ENCODE measurements around the gene NNAT. TPM values are rescaled to one million over a fixed set of nuclear protein-coding genes. Genes with fewer than 3 reads are reported as not detected.

NNAT gene
- total RNA-seq, 1 experiment from 2014 or later = 43.1 TPM

DNA sequence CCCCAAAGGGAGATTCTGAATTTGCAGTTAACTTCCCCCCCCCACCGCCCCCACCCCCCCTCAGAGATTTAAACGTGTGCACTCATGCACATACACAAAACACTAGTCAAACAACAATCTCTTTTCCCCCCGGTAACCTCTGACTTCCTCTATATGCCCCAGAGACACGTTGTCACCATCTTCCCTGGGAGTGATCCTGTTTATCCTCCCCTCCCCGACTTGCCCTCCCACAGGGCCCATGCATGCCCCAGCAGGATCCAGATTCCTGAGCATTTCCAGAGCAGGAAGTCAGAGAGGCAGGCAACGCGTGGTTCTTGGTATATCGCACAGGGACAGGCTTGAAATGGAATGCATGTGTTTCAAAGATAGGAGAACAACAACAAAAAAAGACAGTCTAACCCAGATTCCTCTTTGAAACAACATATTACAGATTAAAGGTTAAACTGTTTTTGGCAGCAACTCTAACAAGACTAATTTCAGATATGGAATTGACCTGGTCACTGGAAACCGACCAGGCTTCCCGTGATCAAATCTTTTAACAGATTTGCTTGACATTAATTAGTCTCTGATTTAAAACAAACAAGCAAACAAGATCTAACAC is 5.3 kb downstream of the NNAT start:
- no peak for TF ChIP-seq CTCF (conservative IDR thresholded peaks at IDR 0.05)
- Mint-ChIP-seq H3K4me3 (peak overlapping the region; percentile 90 to 96), H3K4me1 (peaks cover 52 to 59% of the 10 kb centered on the region in 2 experiments), H3K27ac (peak overlapping the region in 1 of 3 experiments; percentile 93; a peak in 4 of 7 replicates), H3K27me3 (ENCODE audit: low read depth) (peaks cover 1% of the 10 kb centered on the region), H3K36me3 (ENCODE audit: insufficient read depth in 1 of 3, low read depth in 3 of 3) (peaks cover 17 to 26% (median 24%) of the 10 kb centered on the region in 3 experiments), H3K9me3 (peaks cover 0 to 5% of the 10 kb centered on the region in 2 experiments; a peak in 2 of 5 replicates)
- H2BK15ac ChIP-seq (ENCODE audit: low read depth, low read length) = no peak overlapping the region
- no peaks in the 10 kb centered on the region for H3K27me3 ChIP-seq (ENCODE audit: insufficient read depth, low read length)
- peaks cover 12% of the 10 kb centered on the region for H3K79me1 ChIP-seq (ENCODE audit: insufficient read depth, low read depth, low read length, poor library complexity, severe bottlenecking)
- H3K23ac ChIP-seq (ENCODE audit: insufficient read length, low read depth, low read length) = no peak overlapping the region
- H3T11ph ChIP-seq (ENCODE audit: low read length) = no peak overlapping the region
- H3K27ac ChIP-seq (ENCODE audit: insufficient read length, low read depth, low read length) = no peak overlapping the region
- no peak overlapping the region for H4K91ac ChIP-seq (ENCODE audit: insufficient read length, low read depth, low read length)
- H2BK12ac ChIP-seq (ENCODE audit: insufficient read length, low read depth, low read length) = no peak overlapping the region
- no peak overlapping the region for H2AFZ ChIP-seq (ENCODE audit: low read length)
- H3K9me3 ChIP-seq (ENCODE audit: control insufficient read depth, low read depth, low read length) = no peaks in the 10 kb centered on the region
- peak; percentile 82 for DNase-seq
- H3K79me2 ChIP-seq (ENCODE audit: insufficient read depth, low read length) = peaks cover 29% of the 10 kb centered on the region; the same call in 1 of the 2 replicates
- H4K5ac ChIP-seq (ENCODE audit: insufficient read length, low read depth, low read length) = no peak overlapping the region
- H3K23me2 ChIP-seq (ENCODE audit: insufficient read length, low read depth, low read length, poor library complexity, severe bottlenecking) = peaks cover 12% of the 10 kb centered on the region
- no peak overlapping the region for H3K56ac ChIP-seq (ENCODE audit: insufficient read length, low read depth, low read length)
- H3K18ac ChIP-seq (ENCODE audit: insufficient read length, low read depth, low read length) = no peak overlapping the region
- H3K4me2 ChIP-seq (ENCODE audit: insufficient read depth, insufficient read length, low read length) = peak overlapping the region; percentile 85
- no peak overlapping the region for H2AK5ac ChIP-seq (ENCODE audit: insufficient read length, low read length)
- peaks cover 11% of the 10 kb centered on the region; the same call in 1 of the 2 replicates for H3K4me1 ChIP-seq (ENCODE audit: insufficient read depth, low read length)
- H2BK5ac ChIP-seq (ENCODE audit: insufficient read length, low read length) = no peak overlapping the region
- no peak overlapping the region for H3K4ac ChIP-seq (ENCODE audit: low read depth, low read length)
- no peaks in the 10 kb centered on the region for H4K20me1 ChIP-seq (ENCODE audit: control insufficient read depth, insufficient read depth, insufficient read length)
- no peak overlapping the region for H3K14ac ChIP-seq (ENCODE audit: insufficient read depth, low read length)
- H2BK20ac ChIP-seq (ENCODE audit: low read depth, low read length, poor library complexity, severe bottlenecking) = no peak overlapping the region
- WGBS (ENCODE audit: extremely low coverage, insufficient read length, low lambda C conversion rate) = no CpG with 5 or more reads among the region's 10 CpGs
- H4K8ac ChIP-seq (replicated peaks; ENCODE audit: insufficient read length, low read depth, low read length) = no peak overlapping the region
- peak overlapping the region; percentile 11 for H3K9ac ChIP-seq (ENCODE audit: extremely low read depth, insufficient read length, low read length)
- no peak overlapping the region for H2BK120ac ChIP-seq (ENCODE audit: low read depth, low read length, poor library complexity, severe bottlenecking)
